Motor neuron (in vitro differentiated cells): ENCODE data around the gene TACC3. TPM values are rescaled to one million over a fixed set of nuclear protein-coding genes. Genes with fewer than 3 reads are reported as not detected.

Experiments used
- ATAC-seq, 8 experiments: fragments of 200-7000 bp; cut with Tn5 transposase; replicated peaks in 6 of 8; 2 replicates each; pipeline ENCODE4 v1.8.0; 2021; ENCODE audit warnings: mild to moderate bottlenecking in 8 of 8, moderate library complexity in 8 of 8
- H3K27ac ChIP-seq, 2 donors: fragments of 250-450 bp; sonication (Bioruptor Pico); 2 replicates each; pipeline ENCODE4 v1.9.0; 2021; ENCODE audit warnings: antibody characterized with exemption in 2 of 2, mild to moderate bottlenecking in 2 of 2, moderate library complexity in 1 of 2
- H3K4me1 ChIP-seq, 2 donors: fragments of 250-450 bp; sonication (Bioruptor Pico); replicated peaks in 1 of 2; 2 replicates each; pipeline ENCODE4 v1.6.1; 2021; ENCODE audit warnings: antibody characterized with exemption in 2 of 2, mild to moderate bottlenecking in 2 of 2, moderate library complexity in 1 of 2
- H3K4me3 ChIP-seq, 5 donors: fragments of 250-450 bp; sonication (Bioruptor Pico); 2 replicates each; pipeline ENCODE4 v1.9.0; 2021; ENCODE audit warnings: antibody characterized with exemption in 5 of 5, mild to moderate bottlenecking in 5 of 5, moderate library complexity in 4 of 5
- WGBS, 10 experiments: fragments of 450-650 bp; shearing (Covaris generic); methylation state at CpG; one replicate each; pipeline ENCODE4 v1.0.0; 2022; 5-methylcytosine and 5-hydroxymethylcytosine counted together
- in situ Hi-C, 9 experiments: fragments of 400-800 bp; cut with MboI; loops; one replicate each; pipeline ENCODE4 v1.15.0; 2021; ENCODE audit warnings: low sequenced_read_pairs in 9 of 9, low pct_unique_long_range_greater_than_20kb in 2 of 9; ENCODE audit not compliant: unreplicated experiment in 9 of 9
- total RNA-seq, 8 experiments: library from RNA; unstranded; fragments of 300-600 nt; gene quantifications; 2 replicates each; pipeline versions ENCODE4 v1.2.3 to v1.2.4, GENCODE V29; 2022

TACC3 gene
- total RNA-seq, 8 experiments from 2014 or later = 2.6 to 61.3 (median 6.5) TPM

DNA sequence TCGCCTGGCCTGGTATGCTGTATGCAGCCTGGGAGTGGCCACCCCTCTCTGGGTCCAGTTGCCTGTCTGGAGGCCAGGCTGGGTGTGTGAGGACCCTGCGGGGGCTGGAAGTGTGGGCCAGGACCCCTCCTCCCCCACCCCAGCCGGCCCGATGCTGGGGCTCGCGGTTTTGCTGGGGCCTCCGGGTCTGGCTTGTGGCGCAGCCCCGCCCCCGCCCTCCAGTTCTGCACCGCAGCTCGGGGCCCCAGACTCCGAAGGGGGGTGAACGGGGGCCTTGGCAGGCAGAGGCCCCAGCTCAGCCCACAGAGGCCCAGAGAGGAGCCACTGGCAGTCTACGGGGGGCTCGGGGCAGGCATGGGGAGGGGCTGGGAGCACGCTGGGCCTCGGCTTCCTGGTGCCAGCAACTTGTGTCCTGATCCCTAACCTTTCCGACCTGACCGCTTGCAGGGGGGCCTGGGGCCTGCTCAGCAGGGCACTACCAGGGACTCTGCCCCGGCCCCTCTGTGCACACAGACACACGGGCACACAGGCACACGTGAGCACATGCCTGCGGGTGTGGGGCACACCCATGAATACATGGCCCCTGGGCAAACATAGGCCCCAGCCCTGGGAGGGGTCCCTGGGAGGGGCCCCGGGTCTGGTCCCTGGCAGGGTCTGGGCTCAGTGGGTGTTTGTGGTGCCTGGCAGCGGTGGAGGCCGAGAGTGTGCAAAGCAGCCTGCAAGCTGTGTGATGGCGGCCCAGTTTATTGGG is 50.4 kb downstream of the TACC3 start:
- H3K27ac ChIP-seq = no peak overlapping the region
- no peak overlapping the region for H3K4me3 ChIP-seq
- H3K4me1 ChIP-seq = peaks cover 57 to 76% of the 10 kb centered on the region in 2 donors
- 0 to 100% methylated on average over 1 of the region's 28 CpGs; no CpG with 5 or more reads in 8 of the 10 experiments for WGBS, 10 experiments
- peak in 4 of 8 experiments; percentile 5 to 11 (median 10) for ATAC-seq
- in situ Hi-C loops = no loop called here

DNA sequence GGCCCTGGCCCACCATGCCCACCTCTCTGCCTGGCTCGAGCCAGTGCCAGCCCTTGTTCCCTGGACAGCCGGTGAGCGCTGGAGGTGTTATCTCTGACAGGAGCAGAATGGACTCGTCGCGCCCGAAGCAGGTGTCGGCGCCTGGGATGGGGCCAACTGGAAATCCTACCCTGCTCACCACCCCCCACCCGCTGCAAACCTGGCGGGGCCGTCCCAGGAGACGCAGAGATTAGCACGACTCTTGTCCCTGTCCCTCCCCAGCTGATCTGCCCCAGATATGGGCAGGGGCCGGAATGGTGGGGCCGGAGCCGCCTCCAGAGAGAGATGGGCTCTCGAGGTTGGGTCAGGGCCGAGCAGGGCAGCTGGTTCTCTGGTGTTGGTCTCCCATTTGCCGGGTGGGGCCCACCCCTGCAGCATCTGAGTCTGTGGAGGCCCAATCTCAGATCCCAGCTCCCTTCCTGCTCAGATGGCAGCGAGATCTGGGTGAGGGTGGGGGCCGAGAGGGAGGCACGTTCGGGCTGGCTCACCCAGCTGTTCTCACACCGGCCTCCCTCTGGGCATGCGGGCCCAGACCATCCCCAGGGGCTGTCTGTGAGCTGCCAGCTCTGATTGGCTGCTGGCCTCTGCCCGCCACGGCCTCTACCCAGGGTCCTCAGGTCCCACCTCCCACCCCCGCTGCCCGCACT is 51.7 kb downstream of the TACC3 start:
- Histone ChIP-seq H3K4me1 (peaks cover 60 to 80% of the 10 kb centered on the region in 2 donors), H3K4me3 (no peak overlapping the region), H3K27ac (no peak overlapping the region)
- WGBS, 10 experiments = 86% methylated on average over 7 of the region's 30 CpGs; no CpG with 5 or more reads in 9 of the 10 experiments
- in situ Hi-C loops = no loop called here
- ATAC-seq = no peak

DNA sequence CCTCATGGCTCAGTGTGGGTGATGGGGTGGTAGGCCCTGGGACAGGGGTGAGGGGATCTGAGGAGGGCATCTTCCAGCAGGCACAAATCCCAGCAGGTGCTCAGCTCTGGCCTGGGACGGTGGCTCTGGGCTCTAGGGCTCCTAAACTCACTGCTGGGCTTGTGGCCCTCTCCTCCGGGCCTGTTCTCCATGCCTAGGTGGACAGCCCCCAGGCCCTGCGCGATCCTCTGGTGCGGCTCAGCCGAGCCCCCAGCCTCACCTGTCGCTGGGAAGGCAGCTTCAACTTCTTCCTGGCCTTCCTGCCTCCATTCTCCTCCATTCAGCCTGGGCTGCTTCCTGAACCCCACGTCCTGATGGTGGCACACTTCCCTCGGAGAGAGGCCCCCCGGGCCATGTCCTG is 52.4 kb downstream of the TACC3 start:
- WGBS, 10 experiments = 70 to 93% (median 74%) methylated on average over 2 to 3 of the region's 10 CpGs; no CpG with 5 or more reads in 6 of the 10 experiments
- no peak for ATAC-seq
- Histone ChIP-seq H3K27ac (no peak overlapping the region), H3K4me1 (peaks cover 60 to 80% of the 10 kb centered on the region in 2 donors), H3K4me3 (no peak overlapping the region)
- in situ Hi-C loops = no loop called here

DNA sequence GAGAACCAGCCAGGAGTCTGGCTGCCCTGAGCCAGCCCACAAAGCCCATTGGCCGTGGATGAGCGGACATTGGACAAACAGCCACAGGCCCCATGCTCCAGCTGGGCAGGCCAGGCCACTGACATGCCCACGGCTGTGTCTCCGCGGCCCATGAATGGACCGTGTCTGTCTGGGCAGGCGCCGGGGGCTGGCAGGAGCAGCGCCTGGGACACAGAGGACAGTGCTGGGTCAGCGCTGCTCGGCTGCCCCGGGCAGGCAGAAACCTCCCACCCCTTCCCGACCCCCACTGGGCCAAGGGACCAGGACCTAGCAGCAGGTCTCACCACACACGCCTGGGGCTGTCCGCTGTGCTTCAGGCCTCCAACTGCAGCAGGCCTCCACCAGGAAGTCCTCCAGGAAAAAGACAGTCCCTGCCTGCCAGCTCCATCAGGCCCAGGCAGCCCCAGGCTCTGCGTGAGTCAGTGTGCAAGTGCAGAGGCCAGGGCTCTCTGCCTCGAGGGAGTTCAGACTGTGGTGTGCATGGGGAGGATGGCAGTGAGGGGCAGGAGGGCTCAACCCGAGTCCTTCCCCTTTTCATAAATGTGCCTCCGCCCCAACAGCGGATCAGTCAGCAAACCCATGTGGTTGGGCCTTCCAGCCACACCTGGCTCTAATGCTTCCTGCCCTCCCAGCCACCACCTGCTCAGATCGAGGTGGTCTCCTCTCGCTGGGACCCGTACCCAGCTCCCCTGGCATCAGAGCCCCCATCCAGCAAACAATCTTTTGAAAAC is 54.6 kb downstream of the TACC3 start:
- in situ Hi-C loops = no loop called here
- 0 to 100% (median 79%) methylated on average over 1 to 6 of the region's 23 CpGs; no CpG with 5 or more reads in 4 of the 10 experiments for WGBS, 10 experiments
- Histone ChIP-seq H3K4me3 (no peak overlapping the region), H3K27ac (no peak overlapping the region), H3K4me1 (peaks cover 56 to 78% of the 10 kb centered on the region in 2 donors)
- ATAC-seq = peak in 2 of 8 experiments; percentile 22 to 41

DNA sequence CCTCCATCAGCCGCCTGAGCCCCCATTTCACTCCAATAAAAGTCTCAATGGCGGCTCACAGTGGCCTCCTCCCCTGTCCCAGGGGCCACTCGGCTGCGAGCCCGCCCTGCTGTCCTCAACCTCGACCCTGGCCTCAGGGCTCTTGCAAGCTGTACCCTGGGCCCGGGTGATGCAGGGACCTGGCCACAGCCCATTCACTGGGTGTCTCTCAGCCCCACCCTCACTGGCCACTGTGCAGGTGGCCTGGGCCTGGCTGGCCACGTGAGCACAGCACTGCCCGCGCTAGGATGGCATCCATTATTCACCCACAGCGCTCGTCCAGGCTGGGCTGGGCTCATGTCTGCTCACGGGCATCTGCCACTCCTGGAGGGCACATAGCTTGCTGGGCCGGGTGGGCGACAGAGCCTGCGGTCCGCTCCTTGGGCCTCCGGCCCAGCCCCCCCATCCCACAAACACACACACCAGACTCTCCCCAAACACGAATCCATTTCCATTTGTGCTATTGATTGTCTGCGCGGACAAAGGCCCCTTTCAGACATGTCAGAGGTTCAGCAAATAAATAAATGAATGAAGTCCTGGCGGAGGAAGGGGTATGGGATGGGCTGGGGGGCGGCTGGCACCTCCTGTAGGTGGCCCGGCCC is 55.3 kb downstream of the TACC3 start:
- Histone ChIP-seq H3K27ac (peak overlapping the region in 1 of 2 donors; percentile 28), H3K4me1 (peaks cover 49 to 70% of the 10 kb centered on the region in 2 donors), H3K4me3 (no peak overlapping the region)
- in situ Hi-C loops = no loop called here
- 43 to 100% (median 86%) methylated on average over 1 to 12 of the region's 24 CpGs; no CpG with 5 or more reads in 4 of the 10 experiments for WGBS, 10 experiments
- ATAC-seq = peak in 3 of 8 experiments; percentile 6 to 8 (median 6)

DNA sequence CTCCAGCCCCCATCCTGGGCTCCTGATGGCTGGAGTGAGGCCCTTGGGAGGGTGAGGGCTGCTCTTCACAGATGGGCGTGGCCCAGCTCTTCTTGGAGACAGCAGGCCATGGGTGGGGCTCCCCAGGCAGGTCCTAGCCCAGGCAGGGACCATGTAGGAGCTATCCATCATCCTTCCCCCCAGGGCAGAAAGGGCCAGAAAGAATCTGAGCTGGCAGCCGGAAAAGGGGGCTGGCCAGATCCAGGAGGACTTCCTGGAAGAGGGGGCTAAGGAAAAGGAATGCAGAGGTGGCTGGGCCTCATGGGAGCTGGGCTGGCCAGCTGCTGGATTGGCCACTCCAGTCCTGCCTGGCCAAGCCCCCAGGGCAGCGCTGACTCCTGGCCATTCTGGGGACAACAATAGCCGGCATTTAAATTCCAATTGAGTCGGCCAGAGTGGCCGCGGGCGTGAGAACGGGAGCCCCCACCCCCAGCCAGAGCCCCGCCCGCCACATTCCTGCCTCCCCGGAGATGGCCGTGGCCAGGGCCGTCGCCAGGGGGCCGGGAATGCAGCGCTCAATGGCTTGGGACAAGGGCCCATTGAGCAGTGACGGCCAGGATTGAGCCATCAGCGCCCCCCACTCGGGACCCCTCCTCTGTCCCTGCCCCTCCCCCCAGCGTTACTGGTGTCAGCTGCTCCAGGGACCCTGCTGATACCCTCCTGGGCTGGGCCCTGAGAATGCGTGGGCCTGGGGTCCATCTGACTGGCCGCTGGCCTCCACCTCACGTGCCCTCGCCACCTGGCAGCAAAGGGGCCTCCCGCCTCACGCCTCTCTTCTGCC is 56.7 kb downstream of the TACC3 start:
- in situ Hi-C loops = no loop called here
- Histone ChIP-seq H3K27ac (peak overlapping the region in 1 of 2 donors; percentile 54), H3K4me3 (no peak overlapping the region), H3K4me1 (peaks cover 43 to 57% of the 10 kb centered on the region in 2 donors)
- peak; percentile 80 to 89 (median 81) for ATAC-seq
- 23% methylated on average over 3 of the region's 27 CpGs; no CpG with 5 or more reads in 9 of the 10 experiments for WGBS, 10 experiments

DNA sequence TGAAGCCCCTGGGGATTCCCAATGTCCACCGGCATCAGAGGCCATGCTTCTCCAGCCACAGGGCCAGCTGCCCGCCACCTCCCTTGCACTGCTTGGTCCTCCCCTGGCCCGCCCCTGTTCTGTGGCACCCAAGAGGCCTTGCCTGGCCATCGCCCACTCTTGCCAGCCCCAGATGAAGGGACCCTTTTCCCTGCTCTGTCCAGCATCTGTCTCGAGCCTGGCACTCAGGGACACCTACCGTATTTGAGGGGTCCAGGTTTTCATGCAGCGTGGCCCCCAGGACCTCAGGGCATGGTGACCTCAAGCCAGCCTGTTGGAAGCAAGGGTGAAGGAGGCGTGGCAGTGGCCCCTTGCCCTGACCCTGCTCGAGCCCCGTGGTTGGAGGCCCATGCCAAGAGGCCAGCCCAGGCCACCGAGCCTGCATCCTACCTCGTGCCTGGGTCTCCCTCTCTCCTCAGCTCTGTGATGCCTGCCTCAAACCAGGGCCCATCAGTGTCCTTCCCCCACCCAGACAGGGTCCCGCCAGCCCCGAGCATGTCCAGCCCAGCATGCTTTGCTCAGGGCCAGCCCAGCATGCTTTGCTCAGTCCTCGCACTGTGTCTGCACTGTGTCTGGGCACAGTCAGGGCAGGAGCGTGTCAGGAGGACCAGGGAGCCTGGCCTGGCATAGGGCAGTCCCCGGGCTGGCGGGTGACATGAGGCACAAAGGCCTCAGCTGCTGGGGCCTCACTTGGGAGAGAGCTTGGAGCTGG is 57.5 kb downstream of the TACC3 start:
- WGBS, 10 experiments = 60 to 100% (median 76%) methylated on average over 1 to 3 of the region's 18 CpGs; no CpG with 5 or more reads in 6 of the 10 experiments
- ATAC-seq = no peak
- H3K4me1 ChIP-seq = peaks cover 43 to 52% of the 10 kb centered on the region in 2 donors
- in situ Hi-C loops = no loop called here
- H3K27ac ChIP-seq = peak overlapping the region in 1 of 2 donors; percentile 54
- H3K4me3 ChIP-seq = no peak overlapping the region

DNA sequence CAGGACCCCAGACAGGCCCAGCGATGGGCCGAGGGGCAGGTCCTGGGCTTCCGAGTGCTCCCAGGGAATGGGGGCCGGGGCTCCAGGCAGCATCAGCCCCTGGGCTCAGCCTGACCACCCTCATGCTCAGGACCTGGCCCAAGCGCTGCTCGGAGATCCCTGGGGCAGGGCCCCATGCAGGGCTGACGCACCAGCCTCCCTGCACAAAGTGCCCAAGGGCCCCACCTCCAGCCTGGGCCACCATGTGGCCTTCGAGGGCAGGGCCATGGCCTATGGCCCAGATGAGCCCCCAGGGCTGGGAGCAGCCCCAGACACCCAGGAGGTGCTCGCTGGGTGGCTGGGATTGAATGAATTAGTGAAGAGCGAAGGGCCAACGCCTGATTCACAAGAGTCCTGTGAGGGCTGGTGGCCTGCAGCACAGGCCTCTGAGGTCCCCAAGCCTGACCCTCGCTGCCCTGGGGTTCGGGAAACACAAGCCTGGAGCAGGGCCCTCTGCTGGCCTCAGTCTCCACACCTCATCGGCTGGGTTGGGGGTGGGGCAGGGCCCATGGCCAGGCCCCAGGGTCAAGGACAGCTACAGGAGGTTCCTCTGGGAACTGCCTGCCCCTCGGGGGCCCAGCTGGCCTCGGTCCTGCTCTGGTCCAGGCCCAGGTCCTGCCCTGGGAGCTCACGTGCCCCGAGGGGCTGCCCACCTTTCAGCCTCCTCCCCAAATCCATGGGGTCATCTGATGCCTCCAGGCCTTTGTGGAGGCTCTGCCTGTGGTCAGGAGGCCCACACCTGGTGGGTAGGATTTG is 58.5 kb downstream of the TACC3 start:
- in situ Hi-C loops = no loop called here
- Histone ChIP-seq H3K4me3 (no peak overlapping the region), H3K4me1 (peaks cover 45 to 52% of the 10 kb centered on the region in 2 donors), H3K27ac (peak overlapping the region in 1 of 2 donors; percentile 1)
- ATAC-seq = peak in 3 of 8 experiments; percentile 4 to 8 (median 4)
- WGBS, 10 experiments = 20 to 100% (median 82%) methylated on average over 1 to 7 of the region's 18 CpGs; no CpG with 5 or more reads in 5 of the 10 experiments

DNA sequence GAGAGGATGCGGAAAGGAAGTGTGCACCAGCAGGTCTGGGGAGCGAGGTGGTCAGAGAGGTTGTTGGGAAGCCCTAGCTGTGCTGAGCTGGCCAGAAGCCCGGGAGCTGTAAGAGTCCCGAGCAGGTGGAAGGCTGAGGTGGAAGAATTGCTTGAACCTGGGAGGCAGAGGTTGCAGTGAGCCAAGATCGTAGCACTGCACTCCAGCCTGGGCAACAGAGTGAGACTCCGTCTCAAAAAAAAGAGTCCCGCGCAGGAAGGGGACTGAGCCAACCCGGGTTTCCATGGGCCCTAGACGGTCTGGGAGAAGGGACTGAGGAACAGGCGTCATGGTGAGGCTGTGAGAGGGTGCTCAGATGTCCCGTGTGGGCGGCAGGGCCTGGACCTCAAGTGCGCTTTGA is 59.1 kb downstream of the TACC3 start:
- WGBS, 10 experiments = 93 to 100% methylated on average over 2 to 7 of the region's 14 CpGs; no CpG with 5 or more reads in 8 of the 10 experiments
- Histone ChIP-seq H3K4me3 (no peak overlapping the region), H3K27ac (no peak overlapping the region), H3K4me1 (peaks cover 51 to 57% of the 10 kb centered on the region in 2 donors)
- ATAC-seq = no peak
- in situ Hi-C loops = no loop called here

DNA sequence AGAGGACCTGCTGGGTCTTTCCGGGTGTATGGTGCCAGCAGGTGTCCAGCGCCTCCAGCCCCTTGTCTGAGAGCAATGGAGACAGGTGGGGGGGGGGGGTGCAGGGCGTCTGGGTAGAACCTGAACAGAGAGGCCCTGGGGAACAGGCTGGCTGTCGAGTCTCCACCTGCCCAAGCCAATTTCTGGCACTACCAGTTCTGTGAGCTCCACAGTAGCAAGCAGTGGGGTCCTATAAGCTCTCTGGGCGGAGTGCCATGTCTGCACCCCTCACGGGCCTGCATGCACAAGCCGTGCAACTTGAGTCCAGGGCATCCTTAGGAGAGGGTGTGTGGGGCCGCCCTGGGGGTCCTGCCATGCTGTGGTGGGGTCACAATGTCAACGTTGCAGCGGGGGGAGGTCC is 61.7 kb downstream of the TACC3 start:
- 94 to 100% (median 100%) methylated on average over 1 to 3 of the region's 10 CpGs; no CpG with 5 or more reads in 7 of the 10 experiments for WGBS, 10 experiments
- H3K4me1 ChIP-seq = peaks cover 26 to 54% of the 10 kb centered on the region in 2 donors
- H3K27ac ChIP-seq = no peak overlapping the region
- in situ Hi-C loops = no loop called here
- no peak overlapping the region for H3K4me3 ChIP-seq
- no peak for ATAC-seq

DNA sequence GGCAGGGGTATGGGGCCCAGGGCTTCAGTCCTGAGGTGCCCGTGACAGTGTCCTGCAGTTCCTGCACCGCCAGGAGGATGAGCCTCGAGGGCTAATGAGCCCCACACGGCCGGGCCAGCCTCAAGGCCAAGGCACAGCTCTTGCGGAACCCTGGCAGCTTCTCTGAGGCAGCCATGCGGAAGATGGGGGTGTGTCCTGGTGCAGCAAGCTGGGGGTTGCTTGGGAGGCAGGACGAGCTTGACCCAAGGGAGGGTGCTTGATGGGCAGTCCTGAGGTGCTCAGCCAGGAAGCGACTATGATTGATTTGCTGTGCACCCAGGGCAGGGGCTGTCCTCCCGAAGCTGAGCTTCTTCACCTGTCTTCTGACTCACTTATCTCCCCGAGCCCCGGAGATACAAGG is 62.6 kb downstream of the TACC3 start:
- 27 to 100% (median 77%) methylated on average over 1 to 3 of the region's 12 CpGs; no CpG with 5 or more reads in 6 of the 10 experiments for WGBS, 10 experiments
- in situ Hi-C loops = no loop called here
- peak in 2 of 8 experiments; percentile 13 to 20 for ATAC-seq
- Histone ChIP-seq H3K4me1 (peaks cover 16 to 46% of the 10 kb centered on the region in 2 donors), H3K27ac (no peak overlapping the region), H3K4me3 (no peak overlapping the region)
